Stimulated activated naive CD4-positive, alpha-beta T cell treated with Interleukin-2 at 50 U/mL for 16 hours (primary cell): ENCODE results near the gene ARHGAP32.
"Not testable (repeated sequence)": the region's sequence is repeated elsewhere in the genome, so short reads cannot be mapped to it uniquely, and the experiment has no call there.

Experiments used
- DNase-seq: peaks from one replicate; lab custom pipeline; 2025; lab: John Stamatoyannopoulos, UW

The ARHGAP32 gene

DNA sequence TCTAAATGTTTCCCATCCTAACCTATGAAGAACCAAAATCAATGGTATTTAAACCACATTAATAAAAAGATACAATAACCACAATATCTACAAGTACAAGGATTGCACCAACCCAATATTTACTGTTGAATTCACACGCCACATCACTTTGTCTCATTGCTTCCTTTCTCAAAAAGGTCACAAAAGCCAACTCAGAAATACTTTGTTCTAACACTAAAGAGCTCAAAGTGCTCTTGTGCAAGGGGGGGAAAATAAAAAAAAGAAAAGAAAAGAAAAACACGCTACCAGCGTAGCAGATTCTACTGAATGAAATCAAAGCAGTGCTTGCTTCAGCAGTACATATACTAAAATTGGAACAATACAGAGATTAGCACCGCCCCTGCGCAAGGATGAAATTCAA is 10.5 kb upstream of the ARHGAP32 start:
- DNase-seq: no peak

DNA sequence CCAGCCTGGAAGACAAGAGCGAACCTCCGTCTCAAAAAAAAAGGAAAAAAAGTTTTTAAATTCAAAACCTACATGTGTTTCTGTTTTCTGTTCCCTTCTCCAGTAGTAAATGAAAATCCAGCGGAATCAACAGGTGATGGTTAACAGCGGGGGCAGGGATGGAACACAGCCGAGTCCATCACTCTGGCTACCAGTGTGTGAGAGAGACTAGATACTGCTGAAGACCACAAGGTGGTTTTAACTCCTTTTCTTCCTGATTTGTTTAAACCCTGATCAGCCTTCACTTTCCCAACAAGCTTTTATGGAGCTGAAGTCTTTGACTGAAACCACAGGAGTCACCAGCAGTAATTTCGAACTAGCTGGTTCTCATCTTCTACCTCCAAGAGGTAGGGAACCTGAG is 3.6 kb upstream of the ARHGAP32 start:
- no peak for DNase-seq

DNA sequence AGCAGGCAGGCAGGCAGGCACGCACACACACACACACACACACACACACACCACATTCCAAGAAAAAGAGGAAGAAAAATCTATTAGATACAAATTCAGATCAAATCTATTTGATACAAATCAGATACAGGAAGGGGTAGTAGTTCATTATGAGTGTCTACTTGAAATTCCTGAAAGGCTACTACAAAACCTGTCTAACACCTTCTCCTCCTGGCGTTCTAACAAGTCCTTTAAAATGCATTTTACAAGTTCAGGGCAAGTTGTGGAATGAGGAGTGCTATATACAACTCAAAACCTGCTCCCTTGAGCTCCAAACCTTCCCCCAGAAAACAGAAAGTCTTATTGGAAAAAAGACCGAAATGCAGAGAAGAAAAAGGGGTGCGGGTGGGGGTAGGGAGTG is 476 bp downstream of the ARHGAP32 start:
- no peak for DNase-seq

DNA sequence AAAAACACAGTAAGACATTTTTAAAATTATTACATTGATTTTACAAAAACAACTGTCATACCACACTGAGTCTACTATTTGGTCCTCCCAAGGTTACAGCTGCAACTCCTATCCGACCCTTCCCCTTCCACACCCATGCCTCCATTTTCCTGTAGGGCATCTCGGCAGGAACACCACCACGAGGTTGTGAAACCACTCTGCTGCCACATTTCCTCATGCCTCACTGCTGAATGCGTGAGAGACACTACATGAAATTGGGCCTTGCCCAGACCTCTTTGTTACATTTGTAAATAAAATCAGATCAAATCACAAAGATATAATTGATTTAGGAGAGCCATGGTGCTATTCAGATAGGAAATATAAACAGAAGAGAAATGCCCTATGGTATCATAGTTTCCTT is 2.0 kb downstream of the ARHGAP32 start:
- no peak for DNase-seq

DNA sequence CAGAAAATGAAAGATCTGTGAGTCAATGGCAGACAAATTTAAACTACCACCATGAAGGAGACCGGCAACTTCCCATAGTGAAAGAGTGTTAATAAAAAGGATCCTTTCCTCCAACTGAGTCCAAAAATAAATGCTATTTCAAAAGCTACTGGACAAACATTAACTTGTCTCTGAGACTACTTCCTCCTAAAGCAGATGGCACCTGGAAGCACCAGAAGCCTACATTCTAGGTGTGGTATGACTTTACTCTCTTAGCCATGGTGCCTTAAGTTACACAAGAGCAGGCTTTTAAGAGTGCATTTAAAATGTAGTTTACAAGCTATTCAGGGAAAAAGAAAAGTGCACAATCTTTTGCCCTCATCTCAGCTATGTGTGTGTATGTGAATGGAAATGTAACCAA is 2.5 kb downstream of the ARHGAP32 start:
- DNase-seq: no peak

DNA sequence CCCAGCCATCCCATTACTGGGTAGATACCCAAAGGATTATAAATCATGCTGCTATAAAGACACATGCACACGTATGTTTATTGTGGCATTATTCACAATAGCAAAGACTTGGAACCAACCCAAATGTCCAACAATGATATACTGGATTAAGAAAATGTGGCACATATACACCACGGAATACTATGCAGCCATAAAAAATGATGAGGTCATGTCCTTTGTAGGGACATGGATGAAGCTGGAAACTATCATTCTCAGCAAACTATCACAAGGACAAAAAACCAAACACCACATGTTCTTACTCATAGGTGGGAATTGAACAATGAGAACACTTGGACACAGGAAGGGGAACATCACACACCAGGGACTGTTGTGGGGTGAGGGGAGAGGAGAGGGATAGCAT is 7.0 kb downstream of the ARHGAP32 start:
- not testable (repeated sequence) for DNase-seq

DNA sequence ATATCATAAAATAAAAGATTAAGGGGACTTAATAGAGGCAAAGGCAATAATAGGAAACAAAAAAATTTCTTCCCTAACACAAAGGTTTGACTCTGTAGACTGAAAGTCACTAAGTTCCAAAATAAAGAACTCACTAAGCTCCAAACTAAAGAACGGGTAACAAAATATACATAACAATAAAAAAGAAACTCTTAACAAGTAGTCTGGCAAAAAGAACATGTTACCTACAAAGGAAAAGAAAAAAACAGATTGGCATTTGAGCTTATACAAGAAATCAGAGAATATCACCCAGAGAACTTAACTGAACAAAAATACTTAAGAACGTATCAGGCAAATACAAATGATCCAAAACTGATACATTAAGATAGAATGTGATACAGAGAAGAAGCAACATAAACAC is 7.5 kb downstream of the ARHGAP32 start:
- DNase-seq: no peak

DNA sequence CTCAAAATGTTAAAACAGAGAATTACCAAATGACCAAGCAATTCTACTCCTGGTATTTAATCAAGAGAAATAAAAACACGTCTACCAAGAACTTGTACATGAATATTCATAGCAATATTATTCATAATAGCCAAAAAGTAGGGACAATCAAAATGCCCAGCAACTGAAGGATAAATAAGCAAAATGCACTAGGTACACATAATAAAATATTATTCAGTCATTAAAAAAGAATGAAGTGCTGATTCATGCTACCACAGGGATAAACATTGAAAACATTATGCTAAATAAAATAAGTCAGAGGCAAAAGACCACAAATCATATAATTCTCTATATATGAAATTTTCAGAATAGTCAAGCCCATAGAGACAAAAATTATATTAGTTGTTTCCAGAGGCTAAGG is 24.8 kb downstream of the ARHGAP32 start:
- DNase-seq: no peak

DNA sequence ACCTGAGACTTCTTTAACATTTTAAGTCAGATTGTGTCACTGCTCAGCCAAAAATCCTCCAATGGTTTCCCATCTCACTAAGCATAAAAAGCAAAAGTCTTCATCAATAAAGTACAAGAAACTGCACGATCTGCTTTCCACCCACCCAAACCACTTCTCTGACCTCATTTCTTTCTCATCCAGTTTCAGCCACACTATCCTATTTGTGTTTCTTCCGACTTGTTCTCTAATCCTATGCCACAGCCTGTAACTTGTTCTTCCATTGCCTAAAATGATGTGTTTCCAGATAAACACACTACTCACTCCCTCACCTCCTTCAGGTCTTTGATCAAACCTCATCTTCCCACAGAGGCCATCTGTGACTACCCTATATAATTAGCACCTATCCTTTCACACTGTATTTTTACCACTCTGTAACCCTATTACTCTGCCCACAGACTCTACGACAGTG is 28.4 kb downstream of the ARHGAP32 start:
- no peak for DNase-seq

DNA sequence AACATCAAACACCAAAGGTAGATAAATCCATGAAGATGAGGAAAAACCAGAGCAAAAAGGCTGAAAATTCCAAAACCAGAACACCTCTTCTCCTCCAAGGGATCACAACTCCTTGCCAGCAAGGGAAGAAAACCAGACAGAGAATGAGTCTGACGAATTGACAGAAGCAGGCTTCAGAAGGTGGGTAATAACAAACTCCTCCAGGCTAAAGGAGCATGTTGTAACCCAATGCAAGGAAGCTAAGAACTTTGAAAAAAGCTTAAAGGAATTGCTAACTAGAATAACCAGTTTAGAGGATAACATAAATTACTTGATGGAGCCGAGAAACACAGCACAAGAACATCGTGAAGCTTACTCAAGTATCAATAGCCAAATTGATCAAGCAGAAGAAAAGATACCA is 35.0 kb downstream of the ARHGAP32 start:
- DNase-seq: not testable (repeated sequence)

DNA sequence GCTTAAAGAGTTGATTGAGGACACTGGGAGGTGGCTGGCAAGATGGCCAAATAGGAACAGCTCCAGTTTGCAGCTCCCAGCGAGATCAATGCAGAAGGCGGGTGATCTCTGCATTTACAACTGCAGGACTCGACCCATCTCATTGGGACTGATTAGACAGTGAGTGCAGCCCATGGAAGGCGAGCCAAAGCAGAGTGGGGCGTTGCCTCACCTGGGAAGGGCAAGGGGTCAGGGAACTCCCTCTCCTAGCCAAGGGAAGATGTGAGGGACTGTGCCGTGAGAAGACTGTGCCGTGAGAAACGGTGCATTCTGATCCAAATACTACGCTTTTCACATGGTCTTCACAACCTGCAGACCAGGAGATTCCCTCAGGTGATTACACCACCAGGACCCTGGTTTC is 36.4 kb downstream of the ARHGAP32 start:
- no peak for DNase-seq

DNA sequence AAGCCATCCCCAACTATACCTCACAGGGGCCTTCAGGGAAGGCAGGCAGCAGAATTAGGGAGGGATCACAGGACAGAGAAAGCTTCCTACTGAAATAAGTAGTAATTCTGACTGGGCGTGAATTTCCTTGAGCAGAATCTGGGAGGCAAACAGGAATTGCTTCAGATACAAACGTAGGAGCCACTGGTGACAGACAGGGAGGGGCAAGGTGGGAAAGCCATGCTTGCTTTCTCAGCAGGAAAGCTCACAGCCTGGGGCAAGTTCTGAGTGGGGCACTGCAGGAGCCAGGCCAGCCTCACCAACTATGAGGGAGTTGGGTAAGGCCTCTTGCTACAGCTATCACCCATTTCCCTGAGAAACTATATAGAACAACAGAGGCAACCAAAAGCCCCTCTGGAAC is 43.6 kb downstream of the ARHGAP32 start:
- DNase-seq: no peak

DNA sequence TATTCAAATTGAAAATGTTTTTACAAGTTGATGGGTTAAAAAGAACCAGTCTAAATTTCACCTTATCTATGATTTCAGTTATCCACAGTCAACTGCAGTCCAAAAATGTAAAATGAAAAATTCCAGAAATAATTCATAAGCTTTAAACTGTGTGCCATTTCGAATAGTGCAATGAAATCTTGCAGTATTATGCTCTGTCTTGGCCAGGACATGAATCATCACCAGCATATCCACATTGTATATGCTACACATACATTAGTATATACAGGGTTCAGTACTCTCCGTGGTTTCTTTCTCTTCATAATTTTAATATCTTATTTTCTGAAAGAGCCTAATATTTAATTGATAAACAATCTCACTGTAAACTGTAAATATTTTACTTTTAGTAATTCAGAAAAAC is 45.9 kb downstream of the ARHGAP32 start:
- DNase-seq: no peak

DNA sequence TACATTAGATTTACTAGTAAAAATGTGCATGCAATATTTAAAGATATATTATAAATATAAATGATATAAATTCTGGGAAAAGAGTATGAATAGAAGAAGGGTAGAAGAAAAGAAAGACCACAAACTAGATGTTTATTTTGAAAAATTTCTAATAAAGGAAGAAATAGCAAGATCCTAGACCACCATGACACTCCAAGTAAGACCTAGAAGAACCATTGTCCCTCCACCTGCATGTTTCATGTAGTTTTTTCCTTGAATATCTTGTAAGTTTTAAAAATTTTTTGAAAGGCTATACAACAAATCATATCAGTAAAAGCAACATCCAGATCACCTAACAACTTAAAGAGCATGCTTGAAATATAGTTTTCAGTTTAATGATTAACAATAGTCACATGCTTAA is 46.8 kb downstream of the ARHGAP32 start:
- DNase-seq: no peak

DNA sequence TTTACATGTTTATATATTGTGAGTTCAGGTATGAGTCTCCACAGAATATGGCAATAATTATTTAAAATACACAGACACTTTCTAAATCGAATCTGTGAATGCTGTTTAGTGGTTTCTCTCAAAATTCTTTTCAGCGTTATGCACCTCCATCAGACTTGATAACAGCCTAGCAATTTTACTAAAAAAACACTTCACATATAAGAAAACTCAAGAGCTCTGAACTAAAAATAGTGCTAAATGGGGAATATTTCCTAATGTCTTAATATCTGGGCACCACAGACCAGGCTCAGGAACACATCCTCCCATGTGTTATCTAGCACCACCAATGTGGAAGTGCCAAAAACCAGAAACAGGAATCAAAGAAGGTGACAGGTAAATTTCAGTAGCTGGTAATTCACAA is 47.9 kb downstream of the ARHGAP32 start:
- no peak for DNase-seq

DNA sequence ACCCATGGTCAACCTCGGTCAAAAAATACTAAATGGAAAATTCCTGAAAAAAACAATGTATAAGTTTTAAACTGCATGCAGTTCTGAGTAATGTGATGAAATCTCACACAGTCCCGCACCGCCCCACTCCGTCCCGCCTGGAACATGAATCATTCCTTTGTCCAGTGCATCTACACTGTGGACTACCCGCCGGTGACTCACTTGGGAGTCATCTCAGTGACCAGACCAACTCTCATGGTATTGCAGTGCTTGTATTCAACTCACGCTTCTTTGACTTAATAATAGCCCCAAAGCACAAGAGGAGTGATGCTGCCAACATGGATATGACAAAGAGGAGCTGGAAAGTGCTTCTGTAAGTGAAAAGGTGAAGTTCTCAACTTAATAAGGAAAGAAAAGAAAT is 48.8 kb downstream of the ARHGAP32 start:
- no peak for DNase-seq

DNA sequence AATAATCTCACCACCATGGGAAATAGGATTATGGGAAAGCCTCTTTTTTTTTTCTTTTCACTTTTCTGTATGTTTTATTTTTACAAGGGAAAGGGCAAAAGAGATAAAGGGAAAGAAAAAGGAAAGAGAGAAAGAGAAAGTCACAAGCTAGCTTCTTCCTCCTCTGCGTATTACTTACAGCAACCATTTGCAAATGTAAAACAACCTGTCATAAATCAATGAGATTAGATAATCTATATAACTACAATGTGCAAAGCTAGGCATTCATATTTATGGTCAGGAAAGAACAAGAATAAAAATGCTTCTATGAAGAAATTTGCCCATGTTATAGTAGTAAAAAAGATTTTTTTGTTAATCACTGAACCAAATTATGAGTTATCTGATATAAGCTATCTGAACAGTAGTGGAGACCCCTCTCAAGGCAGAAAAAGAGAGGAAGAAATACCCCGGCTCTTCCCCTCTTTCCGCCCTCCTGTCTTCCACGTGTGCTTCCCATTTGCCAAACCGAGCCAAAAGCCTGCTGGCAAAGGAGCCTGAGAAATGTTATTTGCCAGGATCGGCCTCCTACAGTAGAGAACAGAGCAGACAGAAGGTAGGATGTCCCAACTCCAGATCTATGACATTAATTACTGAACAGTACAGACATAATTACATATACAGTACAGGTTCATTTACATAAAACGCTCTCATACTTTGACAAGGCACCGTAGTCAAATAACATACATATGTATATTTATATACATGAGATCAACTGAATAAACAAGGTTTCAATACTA is 50.2 kb downstream of the ARHGAP32 start:
- no peak for DNase-seq

DNA sequence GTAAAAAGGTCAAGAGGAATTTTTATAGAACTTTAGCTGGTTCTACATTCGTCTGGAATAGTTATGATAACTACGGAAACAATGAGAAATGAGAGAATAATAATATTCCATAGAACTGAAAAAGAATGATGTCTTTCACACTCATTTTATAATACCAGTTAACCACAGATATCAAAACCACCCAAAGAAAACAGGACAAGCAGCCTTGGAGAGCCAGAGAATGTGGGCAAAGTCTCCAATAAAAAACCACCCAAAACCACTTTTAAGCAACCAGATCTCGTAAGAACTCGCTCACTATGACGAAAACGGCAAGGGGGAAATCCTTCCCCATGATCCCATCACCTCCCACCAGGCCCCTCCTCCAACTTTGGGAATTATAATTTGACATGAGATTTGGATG is 60.8 kb downstream of the ARHGAP32 start:
- no peak for DNase-seq

DNA sequence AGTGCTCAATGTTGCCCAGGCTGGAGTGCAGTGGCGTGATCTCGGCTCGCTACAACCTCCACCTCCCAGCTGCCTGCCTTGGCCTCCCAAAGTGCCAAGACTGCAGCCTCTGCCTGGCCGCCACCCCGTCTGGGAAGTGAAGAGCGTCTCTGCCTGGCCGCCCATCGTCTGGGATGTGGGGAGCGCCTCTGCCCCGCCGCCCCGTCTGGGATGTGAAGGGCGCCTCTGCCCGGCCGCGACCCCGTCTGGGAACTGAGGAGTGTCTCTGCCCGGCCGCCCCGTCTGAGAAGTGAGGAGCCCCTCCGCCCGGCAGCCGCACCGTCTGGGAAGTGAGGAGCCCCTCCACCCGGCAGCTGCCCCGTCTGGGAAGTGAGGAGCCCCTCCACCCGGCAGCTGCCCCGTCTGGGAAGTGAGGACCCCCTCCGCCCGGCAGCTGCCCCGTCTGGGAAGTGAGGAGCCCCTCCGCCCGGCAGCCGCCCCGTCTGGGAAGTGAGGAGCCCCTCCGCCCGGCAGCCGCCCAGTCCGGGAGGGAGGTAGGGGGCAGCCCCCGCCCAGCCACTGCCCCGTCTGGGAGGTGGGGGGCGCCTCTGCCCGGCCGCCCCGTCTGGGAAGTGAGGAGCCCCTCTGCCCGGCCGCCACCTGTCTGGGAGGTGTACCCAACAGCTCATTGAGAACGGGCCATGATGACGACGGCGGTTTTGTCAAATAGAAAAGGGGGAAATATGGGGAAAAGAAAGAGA is 63.1 kb downstream of the ARHGAP32 start:
- DNase-seq: not testable (repeated sequence)

DNA sequence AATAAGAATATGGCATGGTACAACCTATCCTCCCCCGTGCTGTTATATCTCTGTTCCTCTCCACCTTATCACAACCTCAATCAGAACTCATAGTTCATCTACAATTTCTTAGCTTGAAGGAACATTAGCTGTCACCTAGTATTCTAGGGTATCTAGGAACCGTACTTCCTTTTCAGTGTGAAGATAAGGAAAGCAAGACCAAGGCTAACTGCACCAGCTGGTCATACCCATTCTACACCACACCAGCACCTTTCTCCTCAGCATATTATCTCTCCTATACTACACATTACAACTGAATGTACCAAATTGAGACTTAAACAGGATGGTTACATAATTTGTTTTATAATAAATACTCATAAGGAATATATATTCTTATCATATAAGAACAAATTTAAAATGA is 73.1 kb downstream of the ARHGAP32 start:
- no peak for DNase-seq

DNA sequence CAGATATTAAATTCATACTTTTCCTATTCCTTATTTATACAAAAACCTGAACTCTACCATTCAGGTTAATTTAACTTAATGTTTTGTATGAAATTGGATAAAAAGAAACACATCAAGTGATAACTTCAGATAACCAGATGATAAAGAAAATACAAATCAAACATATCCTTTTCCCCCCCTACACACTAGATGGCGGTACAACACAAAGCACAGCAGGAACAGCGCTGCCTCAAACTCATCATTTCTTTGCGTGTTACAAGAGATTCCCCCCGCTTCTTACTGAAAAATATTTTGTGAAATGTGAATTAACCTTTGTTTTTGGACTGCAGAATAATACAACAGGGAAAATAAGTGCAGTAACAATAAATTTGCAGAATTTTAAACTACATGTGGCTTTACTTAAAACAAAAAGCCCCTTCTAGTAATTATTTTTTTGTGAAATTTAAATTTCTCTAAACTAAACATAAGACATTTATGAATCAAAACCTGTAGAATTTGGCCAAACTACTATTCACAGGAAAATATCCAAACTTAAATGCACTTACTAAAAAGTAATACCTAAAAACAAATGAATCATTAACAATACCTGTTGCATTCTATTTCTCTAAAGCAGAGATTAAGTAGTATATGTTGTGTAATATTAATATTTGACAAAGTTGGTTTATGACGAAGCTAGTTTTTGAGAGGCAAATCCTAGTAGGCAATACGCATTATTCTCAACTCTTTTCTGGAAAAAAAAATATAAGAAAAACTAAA is 74.4 kb downstream of the ARHGAP32 start:
- DNase-seq: no peak

DNA sequence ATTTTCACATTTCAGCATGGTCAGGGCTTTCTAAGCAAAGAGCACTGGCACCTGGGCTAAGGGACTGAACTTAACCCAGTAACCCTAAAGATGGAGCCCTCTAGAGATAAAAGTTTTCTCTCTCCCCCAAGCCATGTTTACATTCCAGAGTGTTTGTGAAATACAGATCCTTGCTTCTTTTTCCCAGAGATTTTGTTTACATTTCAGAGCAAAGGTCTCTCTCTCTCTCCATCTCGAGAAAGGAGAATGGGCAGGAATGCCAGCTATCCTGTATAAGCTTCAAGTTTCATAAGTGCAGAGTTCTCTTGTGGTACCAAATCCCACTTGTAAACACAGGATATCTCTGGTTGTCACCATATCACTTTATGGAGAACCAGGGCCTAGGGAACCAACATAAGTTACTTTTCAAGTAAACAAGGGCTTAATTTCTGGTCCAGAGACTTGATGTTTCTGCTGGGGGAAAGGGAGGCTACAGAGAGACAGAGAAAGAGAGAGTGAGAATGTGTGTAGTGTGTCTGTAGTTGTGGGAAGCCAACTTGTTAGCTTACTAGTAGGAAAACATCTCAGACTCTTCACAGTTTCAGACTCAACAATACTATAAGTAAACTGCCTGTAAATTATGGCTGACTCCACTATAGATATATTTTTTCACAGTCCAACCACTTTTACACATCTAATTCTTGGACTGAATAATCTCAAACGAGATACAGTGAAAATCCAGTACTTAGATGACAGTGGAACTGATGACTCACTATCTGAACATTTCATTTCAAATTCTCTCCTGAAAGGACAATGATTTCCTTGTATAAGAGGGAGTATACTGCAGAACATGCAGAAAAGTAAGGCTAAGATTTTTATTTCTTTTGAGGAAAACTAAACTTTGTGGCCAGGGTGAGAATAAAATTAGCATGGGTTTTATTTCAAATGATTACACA is 76.2 kb downstream of the ARHGAP32 start:
- DNase-seq: no peak
